GM18505 (cell line): Measurements from ENCODE around the gene ADCYAP1R1.

Experiments used
- ATAC-seq: cut with Tn5 transposase; IDR thresholded peaks from one replicate; pipeline ENCODE4 v1.9.1; 2021; ENCODE audit not compliant: unreplicated experiment
- POLR2A ChIP-seq: IDR thresholded peaks from 4 replicates; pipeline ENCODE4 v1.6.1; 2011; ENCODE audit warnings: borderline replicate concordance; ENCODE audit not compliant: insufficient read depth, insufficient read length; ENCODE audit errors: extremely low read depth

Gene ADCYAP1R1

DNA sequence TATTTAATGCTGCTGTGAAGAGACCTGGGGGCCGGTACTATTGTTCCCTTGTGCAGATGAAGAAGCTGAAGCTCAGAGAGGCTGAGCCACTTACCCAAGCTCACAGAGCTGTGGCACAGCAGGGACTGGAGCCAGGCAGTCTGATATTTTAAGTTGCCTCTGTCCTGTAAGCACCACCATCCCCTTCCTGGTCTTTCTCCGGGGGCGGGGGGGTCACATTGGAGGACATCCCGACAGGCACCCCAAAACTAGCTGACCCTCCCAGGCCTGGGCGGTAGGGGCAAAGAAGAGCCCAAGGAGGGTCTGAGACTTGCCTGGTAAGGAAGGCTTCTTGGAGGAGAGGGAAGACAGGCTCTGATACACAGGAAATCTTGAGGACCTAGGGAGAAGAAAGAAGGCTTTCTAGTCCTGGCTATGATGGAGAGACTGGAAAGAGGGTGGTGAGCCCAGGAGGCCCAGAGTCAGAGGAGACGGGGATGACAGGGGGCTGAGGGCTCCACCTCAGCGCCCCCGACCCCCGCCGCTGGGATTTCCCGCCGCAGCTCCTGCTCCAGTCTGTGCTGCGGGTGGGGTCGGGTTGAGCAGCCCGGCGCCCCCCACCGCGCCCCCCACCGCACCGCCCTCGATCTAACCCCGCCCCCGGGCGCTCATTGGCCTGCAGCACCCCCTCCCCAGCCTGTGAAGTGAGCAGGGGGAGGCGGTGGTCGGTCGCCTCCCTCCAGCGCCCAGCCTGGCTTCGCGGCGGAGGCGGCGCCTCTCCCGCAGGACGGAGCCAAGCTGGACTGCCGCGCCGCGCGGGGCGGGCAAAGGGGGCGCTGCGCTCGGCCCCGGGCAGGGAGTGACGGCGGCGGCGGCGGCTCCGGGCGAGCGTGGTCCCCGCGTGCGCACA is at the start of gene ADCYAP1R1:
ADCYAP1R1 (plus strand) TSS at position 711 of the 889 bp plus-strand sequence. CDS start 10,957 bp downstream, outside the sequence.
- no peak for ATAC-seq
- no peak for TF ChIP-seq POLR2A

DNA sequence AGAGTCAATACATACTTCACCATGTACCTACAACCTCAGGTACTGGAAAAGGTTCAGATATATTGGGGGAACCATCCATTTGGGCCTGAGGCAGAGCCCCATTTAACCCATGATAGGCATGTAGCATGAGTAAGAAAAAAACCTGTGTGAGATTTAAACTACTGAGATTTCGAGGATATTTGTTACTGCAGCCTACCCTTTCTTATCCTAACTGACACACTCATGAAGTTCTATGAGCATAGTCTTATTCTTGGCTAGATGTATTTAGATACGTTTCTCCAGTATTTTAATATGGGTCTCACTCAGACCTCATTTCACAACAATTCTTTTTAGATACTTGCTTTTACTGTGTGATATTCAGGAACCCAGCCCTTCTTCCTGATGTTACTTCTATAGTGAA is 49.0 kb upstream of the ADCYAP1R1 start:
- ATAC-seq: no peak
- TF ChIP-seq POLR2A: no peak

DNA sequence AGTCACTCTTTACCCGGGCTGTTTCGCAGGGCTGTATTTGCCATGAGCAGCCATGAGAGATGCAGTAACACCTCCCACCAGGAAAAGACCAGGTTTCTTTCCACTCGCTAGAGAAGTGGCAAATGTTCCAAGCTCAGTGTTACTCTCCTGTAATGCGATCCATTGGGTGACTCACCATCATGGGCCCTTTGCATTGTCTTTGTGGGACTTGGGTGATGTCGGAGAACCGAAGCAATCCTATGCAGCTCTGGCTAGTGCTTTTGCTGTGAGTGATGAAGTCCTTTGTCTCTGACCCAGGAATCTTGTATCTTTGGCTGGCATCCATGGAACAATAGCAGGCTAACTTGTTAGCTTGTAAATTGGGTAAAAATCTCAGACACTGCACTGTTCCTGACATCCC is 48.4 kb upstream of the ADCYAP1R1 start:
- TF ChIP-seq POLR2A: no peak
- no peak for ATAC-seq

DNA sequence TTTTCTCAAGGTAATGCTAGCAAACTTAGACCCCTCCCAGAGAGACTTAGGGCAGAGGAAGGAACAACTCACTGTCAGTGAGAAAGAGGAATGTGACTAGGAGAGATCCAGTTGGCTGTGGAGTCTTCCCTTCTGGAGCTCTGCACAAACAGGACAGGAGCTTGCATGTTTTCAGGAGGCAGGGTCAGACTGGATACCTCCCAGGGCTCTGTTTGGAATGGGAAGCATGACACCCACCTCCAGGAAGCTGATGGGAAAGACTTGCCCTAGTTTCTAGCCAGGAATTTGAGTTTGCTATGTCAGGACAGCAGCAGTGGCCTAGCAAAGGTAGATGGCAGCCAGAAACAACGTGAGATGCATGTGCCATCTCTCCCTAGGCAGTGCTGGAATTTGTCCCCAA is 47.7 kb upstream of the ADCYAP1R1 start:
- ATAC-seq: no peak
- TF ChIP-seq POLR2A: no peak

DNA sequence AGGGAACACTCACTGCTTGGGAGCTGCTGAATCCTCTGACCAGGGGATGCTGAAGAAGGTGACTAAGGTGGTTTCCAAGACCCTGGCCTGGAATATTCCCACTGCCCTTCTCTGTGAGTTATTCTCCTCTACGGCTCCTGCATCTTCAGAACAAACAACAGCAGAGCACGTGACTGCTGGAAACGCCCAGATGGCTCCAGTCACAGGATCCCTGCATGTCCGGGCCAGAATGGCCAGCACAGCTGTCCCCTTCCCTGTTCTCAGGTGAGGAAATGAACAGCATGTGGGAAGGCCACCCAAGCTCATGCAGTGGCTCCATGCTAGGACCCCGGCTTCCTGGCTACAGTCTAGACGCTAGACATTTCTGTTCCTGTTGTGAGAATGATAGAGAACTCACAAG is 45.3 kb upstream of the ADCYAP1R1 start:
- ATAC-seq: no peak
- TF ChIP-seq POLR2A: no peak

DNA sequence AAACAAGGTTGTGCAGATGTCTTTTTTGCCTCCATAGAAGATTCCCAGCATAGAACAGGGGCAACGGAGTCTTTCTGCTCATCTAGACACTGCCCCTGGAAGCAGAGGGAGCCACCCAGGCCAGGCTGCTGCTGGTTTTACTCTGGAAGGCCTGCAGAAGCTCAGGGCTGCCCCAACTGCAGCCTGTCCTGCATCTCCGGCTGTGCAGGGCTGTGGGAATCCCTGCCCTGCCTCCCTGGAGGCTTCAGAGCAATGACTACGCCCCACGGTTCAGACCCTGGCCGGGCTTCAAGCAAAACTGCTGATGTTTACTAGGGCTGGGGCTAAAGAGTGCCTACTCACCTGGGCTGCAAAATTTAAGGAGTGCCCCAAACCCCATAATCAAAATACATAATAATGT is 44.5 kb upstream of the ADCYAP1R1 start:
- TF ChIP-seq POLR2A: no peak
- ATAC-seq: no peak

DNA sequence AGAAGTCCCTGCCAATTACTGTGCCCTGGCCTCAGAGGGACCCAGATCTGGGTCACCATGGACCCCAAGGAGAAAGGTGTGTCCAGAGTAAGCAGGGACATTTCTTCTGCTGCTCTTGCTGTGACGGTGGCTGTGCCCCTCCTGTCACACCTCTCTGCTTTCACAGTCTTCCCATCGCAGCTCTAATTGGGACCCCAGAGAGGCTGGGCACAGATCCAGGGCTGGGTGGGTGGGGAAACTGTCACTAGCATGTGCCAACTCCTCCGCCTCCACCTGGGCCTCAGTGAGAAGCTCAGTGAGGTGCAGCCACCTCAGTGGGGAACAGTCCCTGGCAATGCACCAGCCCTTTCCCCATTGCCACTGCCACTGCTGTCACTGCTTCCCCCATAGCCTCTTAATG is 37.3 kb upstream of the ADCYAP1R1 start:
- TF ChIP-seq POLR2A: no peak
- no peak for ATAC-seq

DNA sequence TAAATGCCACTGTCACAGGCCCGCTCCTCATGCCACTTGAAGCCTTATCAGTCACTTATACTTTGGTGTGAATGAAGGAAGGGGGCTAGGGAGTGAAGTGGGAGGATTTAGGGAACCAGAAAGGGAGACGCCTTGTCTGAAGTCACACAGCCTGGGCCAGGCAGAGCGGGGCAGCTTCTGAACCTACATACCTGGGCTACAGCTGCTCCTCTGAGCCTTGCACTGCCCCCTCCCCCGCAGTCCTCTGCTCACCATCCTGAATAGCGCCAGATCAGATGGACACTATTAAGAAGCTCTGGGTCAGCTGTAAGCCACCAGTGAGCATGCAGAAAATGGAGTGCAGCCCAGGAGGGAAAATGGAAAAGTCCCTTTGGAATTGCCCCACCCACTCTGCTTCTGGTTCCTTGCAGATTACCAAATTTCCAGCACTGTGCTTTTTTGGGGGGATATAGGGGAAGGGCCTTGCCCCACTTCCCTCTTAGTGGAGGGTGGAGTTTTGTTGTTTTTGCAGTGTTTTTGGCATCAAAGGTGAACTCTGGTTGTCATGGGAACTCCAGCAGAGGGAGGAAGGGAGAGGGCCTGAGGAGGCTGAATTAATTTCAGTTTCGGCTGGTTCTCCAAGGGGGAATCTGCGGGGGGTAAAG is 35.0 kb upstream of the ADCYAP1R1 start:
- no peak for ATAC-seq
- TF ChIP-seq POLR2A: no peak

DNA sequence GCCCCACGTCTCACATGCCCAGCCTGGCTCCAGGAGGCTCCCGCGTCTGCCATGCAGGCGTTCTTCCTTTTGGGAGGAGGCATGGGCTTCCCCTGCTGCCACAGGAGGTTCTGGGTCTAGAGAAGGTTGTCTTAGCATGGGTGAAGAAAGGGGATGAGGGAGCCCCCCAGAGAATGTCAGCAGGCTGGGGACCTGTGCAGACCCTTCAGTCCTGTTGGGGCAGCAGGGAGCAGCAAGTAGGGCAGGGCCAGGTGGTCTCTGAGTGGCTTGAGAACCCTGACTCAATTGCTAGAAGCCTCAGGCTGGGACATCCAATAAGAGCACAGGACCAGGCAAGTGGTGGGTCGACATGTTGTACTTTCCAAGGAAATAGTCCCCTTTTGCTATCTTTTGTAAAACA is 34.4 kb upstream of the ADCYAP1R1 start:
- no peak for ATAC-seq
- no peak for TF ChIP-seq POLR2A

DNA sequence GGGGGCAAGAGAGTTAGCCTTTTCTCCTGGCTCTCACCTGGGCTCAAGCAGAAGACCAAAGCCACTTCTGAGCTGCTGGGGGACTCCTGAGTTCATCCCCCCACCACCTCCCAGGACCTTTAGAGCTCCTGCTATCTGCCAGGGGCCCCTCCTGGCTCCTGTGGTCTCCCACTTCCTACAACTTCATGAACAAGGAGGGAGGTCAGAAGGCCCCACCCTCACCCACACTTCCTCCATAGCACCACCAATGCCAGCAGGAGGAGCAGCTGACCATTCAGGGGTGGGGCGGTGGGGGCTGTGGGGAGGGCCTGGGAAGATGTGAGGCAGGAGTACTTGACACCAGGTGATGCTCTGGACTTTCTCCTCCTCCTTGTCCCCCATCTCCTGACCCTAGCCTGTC is 32.6 kb upstream of the ADCYAP1R1 start:
- ATAC-seq: no peak
- no peak for TF ChIP-seq POLR2A

DNA sequence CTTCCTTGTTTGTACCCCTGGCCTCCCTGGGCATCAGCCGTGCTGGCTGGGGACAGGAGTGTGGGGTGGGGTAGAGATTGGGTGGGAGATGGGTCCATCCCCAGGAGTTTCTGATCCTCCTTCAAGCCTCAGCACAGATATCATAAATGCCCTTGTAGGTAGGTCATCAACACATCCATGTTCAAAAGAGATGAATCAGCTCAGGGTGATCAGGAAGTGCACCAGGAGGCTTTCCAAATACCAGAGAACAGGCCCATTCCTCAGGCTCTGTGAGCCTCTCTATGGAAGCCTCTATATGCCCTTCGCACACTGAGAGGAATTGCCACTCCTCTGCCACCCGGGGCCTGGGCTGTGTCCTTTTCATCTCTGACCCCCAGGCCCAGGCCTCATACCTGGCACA is 31.9 kb upstream of the ADCYAP1R1 start:
- ATAC-seq: no peak
- no peak for TF ChIP-seq POLR2A

DNA sequence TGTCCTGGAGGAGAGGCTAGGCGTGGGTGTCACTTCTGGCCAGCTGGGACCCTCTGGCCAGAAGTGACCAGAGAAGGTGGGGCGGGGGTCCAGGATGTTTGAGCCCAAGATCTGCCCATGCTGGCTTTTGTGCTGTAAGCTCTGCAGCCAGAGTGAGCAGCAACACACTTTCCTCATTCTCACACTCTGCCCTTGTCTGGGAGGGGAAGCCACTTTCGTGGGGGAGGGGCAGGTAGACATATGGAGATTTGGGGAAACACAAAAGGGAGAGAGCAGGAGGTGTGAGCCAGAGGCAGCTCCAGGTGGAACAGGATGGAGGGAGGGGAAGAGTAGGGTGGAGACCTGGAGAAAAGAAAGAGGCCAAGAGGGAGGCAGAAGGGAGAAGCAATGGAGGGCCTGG is 31.5 kb upstream of the ADCYAP1R1 start:
- ATAC-seq: no peak
- no peak for TF ChIP-seq POLR2A

DNA sequence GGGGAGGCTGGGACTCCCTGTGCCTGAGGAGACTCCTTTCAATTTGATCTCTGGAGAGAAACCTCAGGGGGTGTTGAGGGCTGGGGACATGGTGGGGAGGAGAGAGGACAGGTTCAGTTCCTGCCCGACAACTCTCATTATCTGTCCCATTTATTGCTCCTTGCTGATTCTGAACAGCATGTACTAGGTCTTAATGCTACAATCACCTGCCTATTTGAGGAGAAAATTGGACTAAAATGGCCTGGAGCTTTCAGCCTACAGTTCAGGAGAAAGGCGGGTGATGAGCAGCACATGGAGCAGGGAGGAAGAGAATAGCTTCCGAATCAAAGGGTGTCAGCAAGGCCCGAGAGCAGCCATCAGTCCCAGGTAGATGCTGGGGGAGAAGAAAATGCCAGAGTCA is 30.0 kb upstream of the ADCYAP1R1 start:
- no peak for ATAC-seq
- TF ChIP-seq POLR2A: no peak

DNA sequence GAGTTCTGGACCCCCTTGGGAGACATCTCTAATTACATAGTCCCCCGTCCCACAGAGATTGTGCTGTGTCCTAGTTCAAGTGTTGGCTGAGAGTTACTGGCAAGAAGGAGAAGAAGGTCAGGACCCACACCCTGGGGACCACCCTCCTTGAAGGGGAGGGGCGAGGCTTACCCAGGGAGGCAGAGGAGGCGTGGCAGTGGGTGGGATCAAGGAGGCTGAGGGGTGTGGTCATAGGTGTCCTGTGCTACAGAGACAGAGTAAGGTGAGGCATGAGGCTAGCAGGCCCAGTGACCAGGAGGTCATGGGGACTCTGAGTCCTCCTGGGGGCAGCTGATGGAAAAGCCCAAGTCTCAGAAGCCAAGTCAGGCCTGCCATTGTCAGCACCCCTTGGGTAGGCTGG is 29.4 kb upstream of the ADCYAP1R1 start:
- no peak for TF ChIP-seq POLR2A
- no peak for ATAC-seq

DNA sequence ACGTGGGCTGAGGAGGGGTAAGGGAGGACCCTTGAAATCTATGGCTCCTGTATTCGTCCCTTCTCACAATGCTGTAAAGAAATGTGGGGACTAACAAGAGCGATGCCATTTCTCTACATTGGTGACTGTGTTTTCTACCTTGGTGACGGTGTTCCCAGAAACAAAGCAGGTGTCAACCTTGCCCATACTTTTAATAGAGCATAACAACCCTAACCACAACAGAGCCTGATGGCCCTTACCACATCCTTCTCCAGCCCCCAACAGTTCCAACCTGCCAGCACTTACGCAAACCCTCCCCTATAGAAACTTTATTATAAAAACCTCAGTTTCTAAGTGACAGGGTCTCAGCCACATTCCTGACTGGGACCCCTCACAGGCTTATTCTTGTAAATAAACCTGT is 28.2 kb upstream of the ADCYAP1R1 start:
- no peak for TF ChIP-seq POLR2A
- ATAC-seq: peak; percentile 49
